ENCODE measurements around the gene SMG6. TPM values are rescaled to one million over a fixed set of nuclear protein-coding genes. Genes with fewer than 3 reads are reported as not detected.

Gene SMG6
- total RNA-seq, result 10 to 100 TPM; 39.0 to 52.8 TPM

GRCh38 chr17:2303204-2304188 is at the start of gene SMG6, which contains the start of gene SRR:
Gene SMG6 (minus strand): TSS chr17:2303785. CDS start chr17:2303720, 65 bp downstream.
Gene SRR (plus strand): TSS chr17:2303950. CDS start chr17:2315561, 11,611 bp downstream.
- Mint-ChIP-seq H3K4me1 (peaks cover 17% of the 10 kb centered on the region), H3K9me3 (no peaks in the 10 kb centered on the region), H3K4me3 (peak within 1 kb of the TSS; percentile 86), H3K27me3 (no peaks in the 10 kb centered on the region), H3K27ac (peak within 1 kb of the TSS; percentile 75), H3K36me3 (ENCODE audit: low read depth) (peaks cover 41% of the 10 kb centered on the region)
- ATAC-seq (replicated peaks), result peak; percentile 91

- Mint-ChIP-seq H3K36me3 (ENCODE audit: low read depth) (no peaks in the 10 kb centered on the region), H3K9me3 (no peaks in the 10 kb centered on the region), H3K4me1 (peaks cover 9% of the 10 kb centered on the region), H3K27me3 (no peaks in the 10 kb centered on the region), H3K27ac (no peak overlapping the region), H3K4me3 (no peak overlapping the region)
- ATAC-seq (replicated peaks), result no peak
Measured at GRCh38 chr17:2351269-2351668, 47.7 kb upstream of the SMG6 start.

DNA sequence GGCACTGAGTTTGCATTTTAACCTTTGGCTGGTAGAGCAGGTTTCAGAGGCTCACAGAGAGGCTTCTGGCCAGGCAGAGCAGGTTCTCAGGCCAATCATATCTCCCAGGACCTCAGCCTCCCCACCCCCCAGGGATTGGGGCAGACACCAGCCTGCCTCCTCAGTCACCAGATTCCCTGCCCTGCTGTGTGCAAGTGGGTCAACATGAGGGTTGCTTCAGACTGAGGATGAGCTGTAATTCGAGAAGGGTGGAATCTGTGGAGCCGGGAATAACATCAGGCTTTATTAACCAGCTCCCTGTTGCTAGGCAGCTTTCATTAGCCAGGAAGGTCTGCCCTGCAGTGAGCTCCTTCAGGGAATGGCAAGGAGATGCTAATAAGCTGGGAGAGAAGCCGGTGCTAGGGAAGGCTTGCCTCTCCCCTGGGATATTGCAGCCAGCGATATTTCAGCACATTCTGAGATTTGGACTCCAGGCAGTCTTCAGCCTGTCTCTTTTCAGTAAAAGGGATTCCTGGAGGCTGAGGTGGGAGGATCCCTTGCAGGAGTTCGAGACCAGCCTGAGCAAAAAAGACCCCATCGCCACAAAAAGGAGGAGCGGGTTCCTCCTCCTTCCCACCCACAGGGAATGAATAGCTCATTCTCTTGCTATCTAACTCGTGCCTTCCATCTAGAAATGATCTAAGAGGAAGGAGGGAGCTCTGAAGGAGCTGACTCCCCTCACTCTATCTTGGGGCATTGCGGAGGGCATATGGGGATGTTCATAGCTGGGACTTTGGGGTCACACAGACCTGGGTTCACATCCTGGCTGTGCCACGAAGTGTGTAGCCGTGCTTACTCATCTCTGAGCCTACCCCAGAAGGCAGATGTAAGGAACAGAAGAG is 44.5 kb upstream of the SMG6 start:
- H3K27me3 Mint-ChIP-seq, result no peaks in the 10 kb centered on the region
- peaks cover 11% of the 10 kb centered on the region for H3K36me3 Mint-ChIP-seq (ENCODE audit: low read depth)
- no peaks in the 10 kb centered on the region for H3K9me3 Mint-ChIP-seq

DNA sequence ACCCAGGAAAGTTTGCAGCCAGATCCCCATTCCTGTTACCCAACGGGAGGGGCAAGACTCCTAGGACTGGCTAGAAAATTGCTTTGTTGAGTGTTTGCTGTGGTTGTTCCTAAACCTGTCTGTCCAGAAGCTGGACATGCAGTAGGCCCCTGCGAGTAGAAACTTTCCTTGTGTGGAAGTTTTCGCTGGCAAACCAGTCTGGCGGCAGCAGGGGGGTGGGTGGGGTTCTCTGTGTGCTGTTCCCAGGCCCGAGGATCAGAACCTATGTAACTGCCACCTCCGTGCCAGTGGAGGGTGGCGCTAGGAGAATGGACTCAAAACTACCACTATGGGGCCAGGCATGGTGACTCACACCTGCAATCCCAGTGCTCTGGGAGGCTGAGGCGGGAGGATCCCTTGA is 42.9 kb upstream of the SMG6 start:
- no peak for ATAC-seq (replicated peaks)
- H3K9me3 Mint-ChIP-seq, result no peaks in the 10 kb centered on the region
- no peaks in the 10 kb centered on the region for H3K4me1 Mint-ChIP-seq
- peaks cover 17% of the 10 kb centered on the region for H3K36me3 Mint-ChIP-seq (ENCODE audit: low read depth)
- H3K27me3 Mint-ChIP-seq, result no peaks in the 10 kb centered on the region
- no peak overlapping the region for H3K4me3 Mint-ChIP-seq
- H3K27ac Mint-ChIP-seq, result no peak overlapping the region

More for the DNA sequence above, 44.5 kb upstream of the SMG6 start:
- Mint-ChIP-seq H3K4me3 (no peak overlapping the region), H3K27ac (no peak overlapping the region), H3K4me1 (no peaks in the 10 kb centered on the region)
- no peak for ATAC-seq (replicated peaks)

- Mint-ChIP-seq H3K9me3 (no peaks in the 10 kb centered on the region), H3K4me3 (no peak overlapping the region), H3K27ac (no peak overlapping the region), H3K4me1 (no peaks in the 10 kb centered on the region), H3K27me3 (no peaks in the 10 kb centered on the region), H3K36me3 (ENCODE audit: low read depth) (peaks cover 17% of the 10 kb centered on the region)
- no peak for ATAC-seq (replicated peaks)
Measured at GRCh38 chr17:2344528-2344927, 40.9 kb upstream of the SMG6 start.

DNA sequence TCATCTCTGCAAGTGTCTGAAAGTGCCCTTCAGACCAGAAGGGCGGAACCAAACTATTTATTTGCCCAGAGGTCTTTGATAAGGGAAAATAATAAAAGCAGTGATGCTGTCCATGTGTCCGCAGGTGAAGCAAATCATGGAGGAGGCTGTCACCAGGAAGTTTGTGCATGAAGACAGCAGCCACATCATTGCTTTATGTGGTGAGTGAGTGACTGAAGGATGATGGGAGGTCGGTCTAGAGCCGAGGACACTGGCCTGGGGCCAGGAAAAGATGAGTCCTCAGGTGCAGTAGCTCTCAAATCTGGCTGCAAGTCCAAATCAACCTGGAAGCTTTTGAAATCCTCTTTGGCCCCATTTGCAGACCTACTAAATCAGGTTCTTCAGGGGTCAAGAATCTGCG is 39.8 kb upstream of the SMG6 start:
- Mint-ChIP-seq H3K27ac (no peak overlapping the region), H3K4me1 (peaks cover 2% of the 10 kb centered on the region)

GRCh38 chr17:2338315-2338657 is 34.7 kb upstream of the SMG6 start:
- Mint-ChIP-seq H3K27ac (peak overlapping the region; percentile 68), H3K27me3 (no peaks in the 10 kb centered on the region), H3K4me1 (peaks cover 4% of the 10 kb centered on the region), H3K9me3 (no peaks in the 10 kb centered on the region), H3K4me3 (peak overlapping the region; percentile 81), H3K36me3 (ENCODE audit: low read depth) (peaks cover 6% of the 10 kb centered on the region)
- ATAC-seq (replicated peaks), result no peak

More for the DNA sequence above, 39.8 kb upstream of the SMG6 start:
- no peak overlapping the region for H3K4me3 Mint-ChIP-seq
- ATAC-seq (replicated peaks), result peak; percentile 70
- no peaks in the 10 kb centered on the region for H3K9me3 Mint-ChIP-seq
- no peaks in the 10 kb centered on the region for H3K27me3 Mint-ChIP-seq
- peaks cover 17% of the 10 kb centered on the region for H3K36me3 Mint-ChIP-seq (ENCODE audit: low read depth)

- ATAC-seq (replicated peaks), result peak; percentile 57
- peaks cover 6% of the 10 kb centered on the region for H3K36me3 Mint-ChIP-seq (ENCODE audit: low read depth)
Measured at GRCh38 chr17:2337544-2338314, 34.1 kb upstream of the SMG6 start.

DNA sequence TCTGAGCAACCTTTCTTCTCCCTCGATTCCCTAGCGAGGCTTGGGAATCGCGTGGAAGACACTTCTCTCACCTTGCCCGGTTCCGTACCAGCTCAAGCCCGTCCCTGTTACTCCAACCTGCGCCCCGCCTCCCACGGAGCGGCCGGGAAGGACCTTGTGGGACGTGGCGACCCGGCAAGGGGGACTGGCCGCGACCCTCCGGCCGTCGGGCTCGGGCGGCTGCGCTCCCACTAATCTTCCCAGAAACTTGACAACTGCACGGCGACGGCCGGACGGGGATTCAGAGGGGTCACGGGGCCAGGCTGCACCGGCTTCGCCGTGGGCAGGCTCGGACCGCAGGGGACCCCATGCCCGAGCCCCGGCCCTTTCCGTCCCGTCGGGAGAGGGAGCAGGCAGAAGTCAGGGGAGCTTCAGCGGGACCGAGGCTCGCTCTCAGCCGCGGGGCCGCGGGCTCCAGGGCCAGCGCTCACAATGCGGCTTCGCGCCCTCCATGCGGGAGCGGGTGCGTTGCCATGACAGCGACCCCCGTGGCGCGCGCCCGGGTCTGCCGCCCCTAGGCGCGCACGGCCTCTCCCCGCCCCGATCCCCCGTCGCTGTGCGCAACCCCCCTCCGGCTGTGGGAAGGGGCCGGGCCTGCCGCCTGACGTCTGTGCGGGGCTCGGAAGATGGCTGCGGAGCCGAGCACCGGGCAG is 33.4 kb upstream of the SMG6 start, which contains the start of gene SGSM2:
Gene SGSM2, plus strand, starts transcription at position 650 of the 692 bp plus-strand sequence. CDS start 188 bp downstream, outside the sequence.
- Mint-ChIP-seq H3K4me1 (peaks cover 4% of the 10 kb centered on the region), H3K27ac (peak within 1 kb of the TSS; percentile 98), H3K27me3 (no peaks in the 10 kb centered on the region), H3K9me3 (no peaks in the 10 kb centered on the region), H3K4me3 (peak within 1 kb of the TSS; percentile 81), H3K36me3 (ENCODE audit: low read depth) (peaks cover 5% of the 10 kb centered on the region)
- peak; percentile 45 for ATAC-seq (replicated peaks)

More at GRCh38 chr17:2337544-2338314, 34.1 kb upstream of the SMG6 start:
- Mint-ChIP-seq H3K4me1 (peaks cover 4% of the 10 kb centered on the region), H3K27me3 (no peaks in the 10 kb centered on the region), H3K9me3 (no peaks in the 10 kb centered on the region), H3K27ac (no peak overlapping the region), H3K4me3 (peak overlapping the region; percentile 81)

DNA sequence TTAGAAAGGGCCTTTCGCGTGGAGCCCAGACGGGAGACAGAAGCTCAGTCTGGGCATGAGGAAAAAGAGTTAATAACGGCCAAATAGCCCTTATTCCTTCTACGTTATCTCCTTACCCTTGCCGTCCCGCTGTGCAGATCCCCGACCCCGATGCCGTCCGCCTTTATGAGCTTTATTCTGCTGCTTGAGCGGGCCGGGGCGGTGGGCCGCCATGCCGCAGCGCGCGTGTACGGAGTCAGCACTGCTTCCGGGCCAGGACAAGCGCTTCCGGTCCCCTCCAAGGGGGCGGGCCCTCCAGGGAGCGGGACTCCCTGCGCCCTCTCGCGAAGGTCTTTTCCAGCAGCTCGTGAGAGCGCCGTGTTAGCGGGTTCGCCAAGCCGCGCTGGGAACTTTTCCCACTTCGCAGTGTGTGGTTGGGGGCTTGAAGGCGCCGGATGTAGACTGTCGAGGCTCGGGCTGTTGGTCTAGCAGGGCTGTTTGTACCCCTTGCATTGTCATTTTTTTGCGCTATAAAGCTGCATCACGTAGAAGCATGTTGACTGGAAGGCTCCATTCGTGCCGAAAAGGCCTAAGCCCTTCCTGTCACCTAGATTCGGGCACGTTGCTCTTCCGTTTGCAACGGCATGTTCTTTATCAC is 32.7 kb upstream of the SMG6 start, which contains the start of gene TSR1:
Gene TSR1, minus strand, starts transcription at position 243 of the 637 bp plus-strand sequence. Its CDS starts 30 bp downstream, at position 213.
- no peaks in the 10 kb centered on the region for H3K36me3 Mint-ChIP-seq (ENCODE audit: low read depth)
- no peak within 1 kb of the TSS for H3K4me3 Mint-ChIP-seq
- H3K9me3 Mint-ChIP-seq, result no peaks in the 10 kb centered on the region
- no peaks in the 10 kb centered on the region for H3K27me3 Mint-ChIP-seq
- ATAC-seq (replicated peaks), result peak; percentile 95
- peak within 1 kb of the TSS; percentile 98 for H3K27ac Mint-ChIP-seq
- peaks cover 4% of the 10 kb centered on the region for H3K4me1 Mint-ChIP-seq

- no peak for ATAC-seq (replicated peaks)
Measured at GRCh38 chr17:2335726-2336214, 32.2 kb upstream of the SMG6 start.

GRCh38 chr17:2331303-2331702 is 27.7 kb upstream of the SMG6 start:
- Mint-ChIP-seq H3K27me3 (no peaks in the 10 kb centered on the region), H3K9me3 (no peaks in the 10 kb centered on the region), H3K27ac (no peak overlapping the region), H3K36me3 (ENCODE audit: low read depth) (no peaks in the 10 kb centered on the region), H3K4me3 (no peak overlapping the region), H3K4me1 (peaks cover 5% of the 10 kb centered on the region)
- ATAC-seq (replicated peaks), result no peak

More at GRCh38 chr17:2335726-2336214, 32.2 kb upstream of the SMG6 start:
- peaks cover 4% of the 10 kb centered on the region for H3K4me1 Mint-ChIP-seq
- no peaks in the 10 kb centered on the region for H3K27me3 Mint-ChIP-seq
- no peaks in the 10 kb centered on the region for H3K36me3 Mint-ChIP-seq (ENCODE audit: low read depth)
- H3K27ac Mint-ChIP-seq, result peak overlapping the region; percentile 98
- H3K9me3 Mint-ChIP-seq, result no peaks in the 10 kb centered on the region
- no peak overlapping the region for H3K4me3 Mint-ChIP-seq

Data from activated T-helper 17 cell treated with anti-CD3 and anti-CD28 coated beads, Interleukin-2, amount 50 U/mL, for 72 hours (primary cell).